ENCODE results near the gene GZF1.

GZF1 gene

DNA sequence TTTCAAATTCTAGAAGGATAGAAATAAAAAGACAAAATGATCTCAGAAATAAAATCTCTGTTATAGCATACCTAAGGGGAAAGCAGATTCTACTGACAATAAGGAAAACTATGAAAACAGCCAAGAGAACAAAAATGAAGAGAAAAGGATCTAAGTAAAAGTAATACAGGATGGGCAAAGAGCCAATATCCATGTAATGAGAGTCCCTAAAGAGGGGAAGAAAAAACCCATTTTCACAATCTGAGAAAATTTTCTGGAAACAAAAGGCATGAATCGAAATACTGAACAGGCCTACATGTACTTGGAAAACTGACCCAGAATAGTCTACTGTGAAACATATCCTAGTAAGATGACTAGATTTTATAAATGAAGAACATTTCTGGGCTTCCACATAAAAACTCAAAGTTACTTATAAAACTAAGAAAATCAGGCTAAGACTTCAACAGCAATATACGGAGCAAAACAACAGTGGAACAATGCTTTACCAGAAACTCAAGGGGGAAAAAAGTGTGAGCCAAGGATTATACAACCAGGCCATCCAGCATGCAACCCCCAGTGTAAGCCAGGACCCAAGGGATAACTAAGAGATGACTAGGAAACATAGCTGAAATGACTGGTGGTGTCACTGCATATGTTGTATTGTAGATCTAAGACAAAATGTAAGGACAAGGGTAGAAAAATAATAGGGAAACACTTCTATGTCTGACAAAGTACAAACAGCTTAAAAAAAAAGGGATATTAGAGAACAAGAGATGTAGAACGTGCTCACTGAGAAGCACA, 49.1 kb downstream of the GZF1 start:
- DNase-seq, result no peak

DNA sequence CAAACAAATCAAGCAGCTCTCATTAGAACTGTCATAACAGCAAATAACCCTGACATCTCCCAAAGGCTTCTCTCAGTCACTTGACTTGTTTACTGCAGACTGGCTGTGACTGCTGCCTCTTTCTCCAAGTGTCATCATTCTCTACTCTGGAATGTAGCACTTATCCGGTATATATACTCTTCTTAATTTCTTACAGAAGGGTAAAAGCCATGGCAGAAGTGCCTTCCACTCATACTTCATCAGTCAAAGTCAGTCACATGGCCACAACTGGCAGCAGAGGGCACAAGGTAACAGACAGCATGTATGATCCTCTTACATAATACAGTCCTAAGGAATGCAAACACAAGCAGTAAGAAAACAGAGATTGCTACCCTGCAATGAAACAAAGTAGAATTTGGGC, 50.0 kb downstream of the GZF1 start:
- no peak for DNase-seq

DNA sequence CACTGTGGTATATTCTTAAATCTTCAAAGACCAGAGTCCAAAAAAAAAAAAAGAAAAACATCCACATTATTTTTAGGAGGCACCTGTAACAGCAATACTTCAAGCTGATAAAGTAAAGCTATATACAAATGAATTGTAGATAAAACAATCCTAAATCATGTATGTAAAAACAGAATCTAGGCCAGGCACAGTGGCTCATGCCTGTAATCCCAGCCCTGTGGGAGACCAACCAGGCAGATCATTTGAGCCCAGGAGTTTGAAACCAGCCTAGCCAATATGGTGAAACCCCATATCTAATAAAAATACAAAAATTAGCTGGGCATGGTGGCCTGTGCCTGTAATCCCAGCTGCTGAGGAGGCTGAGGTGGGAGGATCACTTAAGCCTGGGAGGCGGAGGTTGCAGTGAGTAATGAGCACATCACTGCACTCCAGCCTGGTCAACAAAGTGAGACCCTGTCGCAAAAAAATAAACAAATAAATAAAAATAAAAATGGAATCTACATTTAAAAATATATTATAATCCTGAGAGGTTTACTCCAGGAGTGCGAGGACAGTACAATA, 52.0 kb downstream of the GZF1 start:
- DNase-seq, result no peak

DNA sequence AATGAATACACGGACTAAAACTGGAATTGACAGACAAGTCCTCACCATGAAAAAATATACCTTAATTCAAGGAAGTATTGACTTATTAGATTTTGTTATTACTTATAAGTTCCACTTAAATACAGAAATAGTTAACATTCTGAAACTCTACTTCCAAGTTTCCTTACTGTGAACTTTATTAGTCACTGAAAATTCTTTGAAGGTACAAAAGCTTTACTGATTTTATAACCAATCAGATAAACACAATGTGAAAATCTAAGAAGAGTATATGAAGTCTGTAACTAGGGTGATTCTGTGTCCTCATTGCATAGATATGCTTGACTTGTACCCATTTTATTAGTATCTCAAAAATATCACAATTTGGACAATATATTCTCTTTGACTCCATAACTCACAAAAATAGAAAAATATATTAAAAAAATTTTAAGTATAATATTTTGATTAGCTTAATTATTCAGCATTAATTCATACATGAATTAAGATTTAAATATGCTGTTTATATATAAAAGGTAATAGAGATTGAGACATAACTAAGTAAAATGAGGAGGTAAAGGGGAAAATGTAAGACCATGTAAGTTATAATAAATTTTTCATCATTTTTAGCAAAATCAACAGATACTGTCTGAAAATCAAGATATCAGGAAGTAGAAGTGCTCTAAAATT, 52.7 kb downstream of the GZF1 start:
- no peak for DNase-seq

DNA sequence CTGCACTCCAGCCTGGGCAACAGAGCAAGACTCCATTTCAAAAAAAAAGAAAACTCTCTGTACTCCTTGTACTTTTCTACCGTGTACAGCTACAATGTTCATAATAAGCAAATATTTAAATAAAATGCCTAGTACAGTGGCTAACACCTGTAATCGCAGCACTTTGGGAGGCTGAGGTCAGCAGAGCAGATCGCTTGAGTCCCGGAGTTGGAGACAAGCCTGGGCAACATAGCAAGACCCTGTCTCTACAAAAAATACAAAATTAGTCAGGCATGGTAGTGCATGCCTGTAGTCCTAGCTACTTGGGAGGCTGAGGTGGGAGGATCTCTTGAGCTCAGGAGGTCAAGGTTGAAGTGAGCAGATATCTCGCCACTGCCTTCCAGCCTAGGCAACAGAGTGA, 53.6 kb downstream of the GZF1 start:
- no peak for DNase-seq

DNA sequence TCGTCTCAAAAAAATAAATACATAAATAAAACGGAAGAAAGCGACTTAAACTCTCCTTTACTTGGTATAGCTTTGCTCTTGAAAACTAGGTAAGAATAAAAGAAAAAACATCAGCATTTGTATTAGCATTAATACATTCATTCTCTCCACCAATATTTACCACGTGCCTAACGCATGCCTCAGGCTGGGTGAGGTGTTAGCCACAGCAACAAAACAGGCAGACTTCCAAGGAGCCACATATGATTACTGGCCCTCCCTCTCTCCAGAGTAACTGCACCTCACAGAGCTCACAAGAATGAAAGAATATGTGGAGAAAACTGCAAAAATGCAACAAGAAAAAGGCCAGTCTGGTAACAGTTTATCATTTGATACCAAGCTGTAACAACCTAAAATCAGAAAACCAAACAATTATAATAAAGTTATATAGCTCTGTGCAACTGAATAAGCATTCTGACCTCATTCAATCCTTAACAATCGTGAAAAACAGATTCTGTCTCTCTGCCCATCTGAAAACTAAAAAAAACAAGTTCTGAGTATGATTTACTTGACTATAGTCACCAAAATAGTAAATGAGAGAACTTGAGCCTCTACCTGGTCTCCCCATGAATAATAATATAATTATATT, 54.1 kb downstream of the GZF1 start:
- DNase-seq, result no peak

DNA sequence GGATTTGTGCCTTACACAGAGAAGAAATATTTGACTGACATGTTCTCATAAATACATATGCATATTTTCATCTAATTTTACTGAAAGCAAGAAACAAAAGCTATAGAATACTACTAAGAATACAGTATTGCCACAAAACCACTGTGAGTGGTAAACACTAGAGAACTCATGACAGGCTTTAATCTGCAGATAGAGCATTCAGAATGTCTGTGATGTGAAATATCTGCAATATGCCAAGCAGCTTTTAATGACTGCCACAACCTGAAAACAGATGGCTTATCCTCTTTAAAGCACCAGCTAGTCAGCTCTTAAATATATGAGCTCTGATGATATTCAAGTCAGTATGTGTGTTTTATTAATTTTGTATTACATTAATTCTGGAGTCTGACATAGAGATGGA, 55.9 kb downstream of the GZF1 start:
- DNase-seq, result no peak

DNA sequence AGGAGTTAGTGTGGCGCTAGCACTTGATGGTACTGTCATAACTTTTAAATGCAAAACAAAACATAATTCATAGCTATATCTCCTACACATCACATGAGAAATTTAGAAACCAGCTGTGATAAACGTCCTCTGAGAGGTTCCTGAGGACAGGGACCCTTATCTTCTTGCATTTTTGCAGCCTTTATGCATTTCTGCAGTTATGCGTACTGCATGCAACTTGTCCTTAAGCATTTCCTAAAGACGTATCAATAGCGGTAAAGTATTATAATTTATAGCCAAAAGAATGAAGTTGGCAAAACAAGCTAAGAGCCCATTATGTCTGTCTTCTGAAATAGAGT, 57.6 kb downstream of the GZF1 start:
- no peak for DNase-seq

DNA sequence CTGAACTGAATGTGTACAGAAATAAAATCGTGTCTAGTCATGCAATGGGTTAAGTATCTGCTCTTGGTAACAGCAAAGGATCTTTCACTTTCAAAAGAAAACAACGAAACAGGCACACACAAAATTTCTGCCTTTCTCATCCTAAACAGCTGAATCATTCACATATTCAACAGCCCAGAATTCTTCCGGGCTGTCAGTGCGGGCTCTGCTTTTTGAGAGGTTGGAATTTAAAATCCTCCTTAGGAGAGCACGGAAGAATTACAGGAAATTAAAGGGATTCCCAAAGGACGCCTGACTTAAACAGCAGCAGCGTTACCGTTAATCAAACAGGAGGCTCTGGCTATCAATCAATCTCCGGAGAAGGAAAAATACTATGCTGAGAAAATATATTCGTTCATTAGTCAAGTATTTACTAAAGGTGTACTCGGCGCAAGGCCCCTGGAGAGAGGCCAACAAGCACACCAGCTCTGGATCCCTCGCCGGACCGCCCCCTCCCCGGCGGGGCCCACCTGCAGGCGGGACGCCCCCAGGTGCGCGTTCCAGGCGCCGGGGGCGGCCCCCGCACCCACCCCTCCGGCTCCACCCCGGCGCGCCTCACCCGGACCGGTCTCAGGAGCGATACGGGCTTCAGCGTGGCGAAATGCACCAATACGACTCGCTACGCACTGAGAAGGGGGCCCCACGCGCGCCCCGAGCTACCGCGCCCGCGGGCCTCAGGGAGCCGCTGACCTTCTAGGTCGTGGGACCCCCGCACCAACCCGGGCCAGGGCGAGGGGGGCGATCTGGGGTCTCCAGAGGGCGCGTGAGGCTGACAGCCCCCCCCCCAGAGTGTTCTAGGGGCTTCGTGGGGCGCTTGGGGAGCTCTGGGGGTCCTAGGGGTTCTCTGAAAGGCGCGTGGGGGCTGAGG, 58.3 kb downstream of the GZF1 start:
- DNase-seq, result peak in 2 of 3 experiments; percentile 65 to 69

DNA sequence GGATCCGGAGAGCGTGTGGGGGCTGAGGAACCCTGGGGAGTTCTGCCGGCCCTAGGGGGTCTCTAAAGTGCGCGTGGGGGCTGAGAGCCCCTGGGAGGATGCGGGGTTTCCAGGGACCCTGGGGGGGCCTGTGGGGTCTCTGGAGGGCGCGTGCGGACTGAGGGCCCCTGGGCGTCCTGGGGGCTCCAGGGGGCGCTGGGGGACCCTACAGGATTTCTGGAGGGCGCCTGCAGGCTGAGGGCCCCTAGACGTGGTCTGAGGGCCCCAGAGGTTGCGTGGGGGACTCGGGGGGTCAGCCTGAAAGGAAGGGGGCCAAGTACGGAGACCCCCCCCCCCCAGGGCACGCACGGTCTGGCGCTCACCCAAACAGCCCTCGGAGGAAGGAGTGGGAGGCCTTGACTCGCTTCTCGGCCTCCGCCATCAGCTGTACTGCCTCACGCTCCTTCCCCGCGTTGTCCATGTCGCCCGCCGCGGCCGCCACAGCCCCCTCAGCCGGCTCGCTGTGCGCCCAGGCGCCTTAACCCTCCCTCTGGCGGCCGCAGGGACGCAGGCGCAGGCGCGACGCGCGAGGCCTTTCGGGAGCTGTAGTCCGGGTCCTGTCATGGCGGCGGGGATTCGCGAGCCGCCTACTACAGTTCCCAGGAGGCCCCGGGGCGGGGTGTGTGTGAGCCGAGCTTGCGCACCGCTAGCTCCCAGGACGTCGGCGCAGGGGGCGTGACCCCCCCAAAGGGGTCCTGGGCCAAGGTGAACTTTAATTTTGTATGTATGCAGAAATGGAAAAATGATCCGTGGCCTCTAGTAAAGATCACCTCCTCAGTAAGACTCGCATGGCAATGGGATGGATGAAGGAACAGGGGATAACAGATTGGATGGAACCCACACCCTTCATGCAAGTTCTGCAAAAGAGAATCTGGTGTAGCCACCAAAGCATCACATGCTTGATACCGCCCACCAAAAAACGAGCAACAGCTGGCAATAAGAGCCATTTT, 59.3 kb downstream of the GZF1 start, which contains the start of gene NAPB:
TSS of gene NAPB (minus strand) at position 546 of the 989 bp plus-strand sequence. CDS start at position 460, 86 bp downstream.
- DNase-seq, result peak; percentile 81 to 97 (median 96)
